Fibroblast of the aortic adventitia (primary cell): Measurements from ENCODE around the gene PIBF1. TPM values are rescaled to one million over a fixed set of nuclear protein-coding genes. Genes with fewer than 3 reads are reported as not detected.
"Not testable (repeated sequence)": the region's sequence is repeated elsewhere in the genome, so short reads cannot be mapped to it uniquely, and the experiment has no call there.

Experiments
- DNase-seq: peaks from one replicate; pipeline ENCODE4 v3.0.0-alpha.2; 2010; ENCODE audit warnings: low read depth
- H3K4me3 ChIP-seq: 2 replicates; pipeline ENCODE4 v1.5.1; 2011; ENCODE audit warnings: low read depth, mild to moderate bottlenecking, control low read depth, low read length, moderate library complexity
- total RNA-seq: library from RNA; depleted of rRNA; stranded (reverse); fragments of >200 nt; gene quantifications from 2 replicates; pipeline ENCODE4 v1.2.3, GENCODE V29; 2012; ENCODE audit warnings: low replicate concordance
- TF ChIP-seq, protein P1 (sequence below): IDR thresholded peaks from 2 replicates; pipeline ENCODE4 v1.5.1; 2011; ENCODE audit warnings: mild to moderate bottlenecking, low read length, control low read depth, inconsistent platforms; ENCODE audit not compliant: insufficient read depth

The PIBF1 gene
- total RNA-seq, 1 donor: 31.6 TPM

DNA sequence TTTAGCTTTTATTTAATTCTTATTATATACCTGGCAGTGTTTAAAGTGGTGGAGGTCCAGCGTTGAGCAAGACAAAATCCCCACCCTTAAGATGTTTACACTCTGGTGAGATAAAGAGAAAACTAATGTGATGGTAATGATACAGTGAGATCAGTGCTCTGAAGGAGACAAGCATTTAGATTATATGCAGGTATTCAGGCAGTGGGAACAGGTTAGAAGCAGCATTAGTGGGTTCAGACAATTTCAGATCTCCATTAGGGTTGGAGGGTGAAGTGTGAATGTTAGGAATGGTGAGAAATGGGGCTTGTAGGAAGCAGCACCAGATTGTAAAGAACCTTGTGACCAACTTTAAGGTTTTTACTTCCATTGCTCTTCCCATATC is 39.0 kb downstream of the PIBF1 start:
- no peak for DNase-seq
- TF ChIP-seq, protein P1, sequence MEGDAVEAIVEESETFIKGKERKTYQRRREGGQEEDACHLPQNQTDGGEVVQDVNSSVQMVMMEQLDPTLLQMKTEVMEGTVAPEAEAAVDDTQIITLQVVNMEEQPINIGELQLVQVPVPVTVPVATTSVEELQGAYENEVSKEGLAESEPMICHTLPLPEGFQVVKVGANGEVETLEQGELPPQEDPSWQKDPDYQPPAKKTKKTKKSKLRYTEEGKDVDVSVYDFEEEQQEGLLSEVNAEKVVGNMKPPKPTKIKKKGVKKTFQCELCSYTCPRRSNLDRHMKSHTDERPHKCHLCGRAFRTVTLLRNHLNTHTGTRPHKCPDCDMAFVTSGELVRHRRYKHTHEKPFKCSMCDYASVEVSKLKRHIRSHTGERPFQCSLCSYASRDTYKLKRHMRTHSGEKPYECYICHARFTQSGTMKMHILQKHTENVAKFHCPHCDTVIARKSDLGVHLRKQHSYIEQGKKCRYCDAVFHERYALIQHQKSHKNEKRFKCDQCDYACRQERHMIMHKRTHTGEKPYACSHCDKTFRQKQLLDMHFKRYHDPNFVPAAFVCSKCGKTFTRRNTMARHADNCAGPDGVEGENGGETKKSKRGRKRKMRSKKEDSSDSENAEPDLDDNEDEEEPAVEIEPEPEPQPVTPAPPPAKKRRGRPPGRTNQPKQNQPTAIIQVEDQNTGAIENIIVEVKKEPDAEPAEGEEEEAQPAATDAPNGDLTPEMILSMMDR: no peak
- no peak overlapping the region for H3K4me3 ChIP-seq

DNA sequence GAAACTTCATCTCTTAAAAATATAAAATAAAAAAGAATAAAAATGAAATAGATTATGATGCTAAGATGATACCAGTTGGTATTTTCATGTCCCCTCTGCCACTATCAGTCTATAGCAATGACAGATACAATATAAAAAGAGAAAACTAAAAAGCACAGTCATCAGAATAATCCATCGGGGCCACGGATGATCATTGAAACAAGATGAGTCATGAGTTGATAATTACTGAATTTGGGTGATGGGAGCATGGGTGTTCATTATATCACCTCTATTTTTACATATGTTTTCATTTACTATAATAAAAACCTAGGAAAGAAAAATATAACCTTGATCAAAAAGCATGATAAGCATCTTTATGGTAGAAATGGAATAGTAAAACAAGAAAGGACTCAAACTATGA is 41.1 kb downstream of the PIBF1 start:
- H3K4me3 ChIP-seq: no peak overlapping the region
- TF ChIP-seq, protein P1: no peak
- no peak for DNase-seq

DNA sequence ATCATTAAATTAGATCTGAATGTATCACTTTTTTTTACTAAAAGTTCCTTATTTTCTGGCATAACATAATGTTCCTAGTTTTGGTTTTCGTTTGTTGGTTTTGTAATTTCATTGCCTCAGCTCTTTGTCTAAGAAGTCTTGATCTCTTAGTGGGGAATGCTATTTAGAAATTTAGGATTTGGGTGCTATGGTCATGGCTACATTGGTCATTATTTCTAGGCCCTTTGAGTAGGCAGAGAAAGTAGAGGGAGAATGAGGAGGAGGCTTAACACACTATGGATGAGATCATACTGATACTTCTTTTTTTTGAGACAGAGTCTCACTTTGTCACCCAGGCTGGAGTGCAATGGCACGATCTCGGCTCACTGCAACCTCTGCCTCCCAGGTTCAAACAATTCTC is 41.8 kb downstream of the PIBF1 start:
- H3K4me3 ChIP-seq: no peak overlapping the region
- TF ChIP-seq, protein P1: no peak
- no peak for DNase-seq

DNA sequence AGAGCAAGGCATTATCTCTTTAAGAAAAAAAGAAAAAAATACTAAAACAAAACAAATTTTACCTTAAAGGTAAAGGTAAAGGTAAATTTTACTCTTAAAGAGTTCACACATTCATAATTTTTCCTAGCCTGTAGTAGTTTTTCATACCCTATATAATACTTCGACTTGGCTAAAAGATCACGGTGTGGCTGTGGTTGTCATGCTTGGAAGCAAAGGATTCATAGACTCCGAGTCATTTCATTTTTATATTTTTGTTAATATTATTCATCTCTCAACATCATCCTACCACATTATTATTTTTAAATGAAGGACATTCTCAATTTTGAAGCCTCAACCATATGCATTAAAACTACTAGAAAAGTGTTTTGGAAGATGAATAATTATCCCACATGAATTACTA is 52.7 kb downstream of the PIBF1 start:
- H3K4me3 ChIP-seq: no peak overlapping the region
- TF ChIP-seq, protein P1: no peak
- DNase-seq: no peak

DNA sequence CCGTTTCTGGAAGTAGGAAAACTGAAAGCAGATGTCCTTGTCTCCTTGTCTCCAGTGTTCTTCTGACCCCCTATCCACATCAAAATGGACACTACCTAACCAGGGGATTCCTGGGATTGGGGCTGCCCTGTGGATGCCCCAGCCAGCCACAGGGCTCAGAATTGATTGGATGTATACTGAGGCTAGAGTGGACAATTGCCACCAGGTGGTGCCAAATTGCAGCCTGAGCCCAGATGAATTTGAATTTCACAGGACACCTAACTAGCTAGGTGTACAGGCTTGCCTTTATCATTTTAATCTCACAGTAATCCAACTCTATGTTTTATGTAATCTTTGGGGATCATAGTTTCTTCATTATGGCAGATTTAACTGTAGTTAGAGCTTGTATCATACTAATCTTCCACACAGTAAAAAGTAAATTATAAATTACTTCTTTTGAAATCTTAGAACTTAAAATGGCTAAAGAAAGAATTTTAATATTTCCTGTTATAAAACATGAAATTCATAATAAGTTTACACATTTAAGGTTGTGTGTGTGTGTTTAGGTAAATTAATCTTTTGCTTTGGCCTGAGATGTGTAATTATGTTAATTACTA is 58.0 kb downstream of the PIBF1 start:
- TF ChIP-seq, protein P1: peak; percentile 66
- no peak overlapping the region for H3K4me3 ChIP-seq

DNA sequence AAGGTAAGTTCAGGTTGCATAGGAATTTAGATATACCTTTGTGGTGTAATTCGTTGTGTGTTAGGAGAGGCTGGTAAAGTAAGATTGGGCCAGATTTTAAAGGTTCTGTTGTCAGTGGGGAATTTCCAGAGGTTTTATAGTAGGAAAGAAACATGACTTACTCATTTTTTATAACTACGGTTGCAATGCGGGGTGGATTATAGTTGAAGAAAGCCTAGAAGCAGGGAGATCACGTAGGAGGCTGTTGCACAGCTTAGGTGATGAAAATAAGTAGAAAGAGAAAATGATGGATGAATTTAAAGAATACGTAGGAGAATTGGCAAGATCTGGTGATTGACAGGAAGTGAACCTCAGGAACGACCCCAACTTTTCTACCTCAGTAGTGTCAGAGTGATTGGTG is 61.1 kb downstream of the PIBF1 start:
- TF ChIP-seq, protein P1: no peak
- no peak overlapping the region for H3K4me3 ChIP-seq
- DNase-seq: no peak

More for the DNA sequence above, 58.0 kb downstream of the PIBF1 start:
- DNase-seq: peak; percentile 48

DNA sequence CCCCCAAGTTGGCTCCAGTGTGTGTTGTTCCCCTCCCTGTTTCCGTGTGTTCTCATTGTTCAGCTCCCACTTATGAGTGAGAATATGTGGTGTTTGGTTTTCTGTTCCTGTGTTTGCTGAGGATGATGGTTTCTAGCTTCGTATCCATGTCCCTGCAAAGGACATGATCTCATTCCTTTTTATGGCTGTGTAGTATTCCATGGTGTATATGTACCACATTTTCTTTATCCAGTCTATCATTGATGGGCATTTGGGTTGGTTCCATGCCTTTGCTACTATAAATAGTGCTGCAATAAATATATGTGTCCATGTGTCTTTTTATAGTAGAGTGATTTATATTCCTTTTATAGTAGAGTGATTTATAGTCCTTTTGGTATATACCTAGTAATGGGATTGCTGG is 63.2 kb downstream of the PIBF1 start:
- not testable (repeated sequence) for H3K4me3 ChIP-seq, DNase-seq
